ENCODE data around the gene TSPAN17.

The TSPAN17 gene

DNA sequence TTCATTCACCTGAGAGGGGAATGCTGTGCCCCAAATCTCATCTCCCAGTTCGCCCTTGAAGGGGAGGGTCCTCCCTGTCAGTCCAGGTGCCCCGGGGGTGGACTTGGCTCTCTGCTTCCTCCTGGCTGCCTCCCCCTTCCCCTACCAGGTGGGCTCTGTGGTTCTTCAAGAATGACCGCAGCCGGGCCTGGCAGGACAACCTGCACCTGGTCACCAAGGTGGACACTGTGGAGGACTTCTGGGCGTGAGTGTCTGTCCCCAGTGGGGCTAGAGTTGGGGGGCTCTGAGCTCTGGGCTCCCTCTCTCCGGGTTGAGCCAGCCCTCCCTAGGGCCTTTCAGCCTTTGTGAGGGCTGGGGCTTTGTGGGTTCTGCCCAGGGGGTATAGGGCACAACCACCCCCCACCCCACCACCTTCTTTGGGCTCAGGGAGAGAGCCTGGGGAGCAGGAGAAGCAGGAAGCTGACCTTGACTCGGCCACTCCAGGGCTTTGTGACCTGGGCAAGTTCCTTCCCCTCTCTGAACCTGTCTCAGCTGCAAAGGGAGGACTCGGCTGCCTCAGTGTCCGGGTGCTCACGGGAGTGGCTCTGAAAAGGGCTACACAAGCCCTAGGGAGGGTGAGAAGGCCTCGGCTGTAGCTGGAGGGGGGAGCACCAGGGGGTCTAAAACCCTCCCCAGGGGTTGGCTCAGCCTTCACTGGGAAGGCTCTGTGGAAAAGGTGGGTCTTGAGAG is 3.6 kb upstream of the TSPAN17 start:
- DNase-seq, result no peak

DNA sequence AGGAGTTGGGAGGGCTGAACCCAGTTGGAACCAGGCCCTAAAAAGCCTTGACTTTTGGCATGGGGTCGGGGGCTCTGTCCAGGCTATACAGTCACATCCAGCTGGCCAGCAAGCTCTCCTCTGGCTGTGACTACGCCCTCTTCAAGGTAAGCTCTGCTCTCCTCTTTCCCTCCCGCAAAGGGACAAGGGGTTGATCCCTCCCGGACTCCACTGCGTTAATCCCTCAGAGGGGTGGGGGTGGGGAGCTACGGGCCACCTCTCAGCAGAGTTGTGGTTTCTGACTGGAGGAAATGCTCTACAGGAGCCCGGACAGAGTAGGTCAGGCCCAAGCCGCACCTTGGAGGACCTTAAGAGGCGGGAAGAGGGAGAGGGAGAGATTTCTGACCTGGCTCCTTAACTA is 3.0 kb upstream of the TSPAN17 start:
- no peak for DNase-seq

DNA sequence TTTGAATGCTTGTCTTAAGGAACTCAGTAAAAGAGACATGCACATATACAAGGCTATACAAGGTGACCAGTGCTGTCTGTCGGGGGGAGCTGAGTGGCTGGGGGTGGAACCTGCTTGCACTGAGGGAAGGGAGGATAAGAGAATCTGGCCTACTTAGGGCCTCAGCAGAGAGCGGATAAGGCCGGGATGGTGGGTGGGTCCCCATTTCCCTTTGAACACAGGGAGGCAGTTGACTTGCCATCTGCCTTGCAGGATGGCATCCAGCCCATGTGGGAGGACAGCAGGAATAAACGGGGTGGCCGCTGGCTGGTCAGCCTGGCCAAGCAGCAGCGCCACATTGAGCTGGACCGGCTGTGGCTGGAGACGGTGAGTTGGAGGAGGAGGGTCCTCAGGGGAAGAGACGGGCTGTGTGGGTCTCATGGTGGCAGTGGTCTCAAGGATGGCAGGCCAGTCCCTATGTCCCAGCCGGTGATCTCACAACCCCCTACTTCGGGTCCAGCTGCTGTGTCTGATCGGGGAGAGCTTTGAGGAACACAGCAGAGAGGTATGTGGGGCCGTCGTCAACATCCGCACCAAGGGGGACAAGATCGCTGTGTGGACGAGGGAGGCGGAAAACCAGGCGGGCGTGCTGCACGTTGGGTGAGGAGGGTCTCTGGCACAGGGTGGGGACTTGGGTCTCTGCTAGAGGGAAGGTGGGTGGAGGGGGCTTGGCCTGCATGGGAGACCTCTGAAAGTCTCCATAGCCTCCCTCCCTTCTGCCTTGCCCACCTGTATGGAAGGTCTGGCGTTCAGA is 2.2 kb upstream of the TSPAN17 start:
- no peak for DNase-seq

DNA sequence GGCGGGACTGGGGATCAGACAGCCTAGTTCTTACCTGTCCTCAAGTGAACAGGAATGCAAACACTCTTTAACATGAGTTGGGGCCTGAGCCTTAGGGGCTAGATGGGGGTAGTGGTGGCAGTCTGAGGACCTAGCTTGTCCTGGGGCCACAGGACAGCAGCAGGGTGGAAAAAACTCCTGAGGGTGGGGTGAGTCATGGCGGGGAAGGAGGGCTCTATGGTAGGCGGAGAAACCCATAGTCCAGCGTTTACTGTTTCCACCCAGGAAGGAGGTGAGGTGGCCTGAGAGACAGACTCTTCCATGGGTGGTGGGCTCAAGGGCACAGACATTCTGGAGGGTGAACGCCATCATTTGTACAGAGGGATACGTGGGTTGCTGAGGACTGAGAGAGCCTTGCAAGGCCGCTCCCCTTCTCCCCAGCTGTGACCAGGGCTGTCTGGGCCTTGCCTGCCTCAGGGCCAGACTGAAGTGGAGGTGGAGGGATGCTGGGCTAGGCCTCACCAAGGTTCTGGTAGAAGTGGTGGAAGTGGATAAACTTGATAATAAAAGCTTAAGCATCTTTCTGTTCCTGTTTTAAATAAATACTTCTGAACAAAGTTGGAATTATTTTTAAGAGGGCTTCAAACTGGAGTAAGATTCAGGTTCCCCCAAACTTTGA is 1.1 kb upstream of the TSPAN17 start:
- DNase-seq, result no peak

DNA sequence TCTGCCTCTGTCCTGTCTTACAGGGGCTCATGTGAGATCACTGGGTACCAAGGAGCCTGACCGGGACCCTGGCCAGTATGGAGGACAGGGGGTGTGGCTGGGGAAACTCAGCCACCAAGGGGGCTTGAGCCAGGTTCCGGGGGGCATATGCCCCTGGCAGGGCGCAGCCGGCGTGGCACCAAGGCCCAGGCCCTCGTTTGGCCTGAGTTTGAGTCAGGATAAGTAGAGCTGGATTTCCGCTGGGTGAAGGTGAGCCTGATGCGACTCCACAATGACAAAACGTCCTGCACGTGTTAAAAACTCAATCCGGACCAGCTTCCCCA is 616 bp upstream of the TSPAN17 start:
- no peak for DNase-seq

DNA sequence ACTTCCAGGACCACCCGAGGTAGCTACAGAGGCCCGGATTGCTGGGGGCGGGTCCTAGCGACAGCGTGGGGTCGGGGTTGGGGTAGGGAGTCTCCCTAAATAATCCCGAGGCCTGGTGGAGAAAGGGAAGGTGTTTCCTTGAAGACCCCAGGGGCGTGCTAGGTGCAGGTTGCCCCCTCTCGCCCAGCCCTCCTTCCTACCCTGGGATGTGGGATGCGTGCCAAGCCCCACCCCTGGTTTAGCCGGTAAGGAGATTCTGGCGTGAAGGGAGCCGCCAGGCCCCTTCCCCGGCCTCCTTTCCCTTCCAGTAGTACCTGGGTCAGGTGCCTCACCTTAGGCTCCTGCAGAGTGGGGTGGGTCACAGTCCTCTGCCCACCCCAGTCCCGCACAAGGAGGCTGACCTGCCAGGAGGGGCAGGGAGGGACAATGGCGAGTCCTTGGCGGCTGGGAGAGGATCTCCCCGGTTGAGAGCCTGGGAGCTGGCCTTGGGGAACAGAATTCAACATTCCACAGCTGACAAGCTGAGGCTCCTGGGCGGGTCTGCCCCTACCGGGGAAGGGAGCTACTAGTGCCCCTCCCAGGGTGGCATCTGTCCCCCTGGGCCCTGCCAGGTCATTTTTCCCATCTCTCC is 674 bp downstream of the TSPAN17 start:
- peak; percentile 68 for DNase-seq

GRCh38 chr5:176648474-176649194 is 1.4 kb downstream of the TSPAN17 start:
- DNase-seq, result no peak

- DNase-seq, result no peak
Observed at GRCh38 chr5:176650354-176650884, 3.1 kb downstream of the TSPAN17 start.

GRCh38 chr5:176651472-176651980 is 4.2 kb downstream of the TSPAN17 start:
- DNase-seq, result no peak

DNA sequence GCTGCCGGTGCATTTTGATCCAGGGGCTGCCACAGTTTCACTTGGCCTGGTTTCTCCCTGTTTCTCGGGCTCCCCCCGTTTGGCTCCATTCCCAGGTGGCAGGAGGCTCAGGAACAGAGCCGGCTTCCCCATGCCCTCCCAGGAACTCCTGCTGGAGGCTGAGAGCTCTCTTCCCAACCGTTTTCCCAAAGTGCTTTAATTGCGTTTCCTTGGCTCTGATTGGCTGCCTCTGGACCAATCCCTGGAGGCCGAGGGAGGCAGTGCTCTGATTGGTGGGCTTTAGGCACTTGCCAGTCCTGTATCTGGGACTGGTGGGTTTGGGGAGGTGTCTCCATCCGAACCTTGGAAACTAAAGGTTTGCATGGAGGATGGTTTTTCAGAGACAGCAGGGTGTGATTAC is 4.9 kb downstream of the TSPAN17 start:
- DNase-seq, result no peak

GRCh38 chr5:176653401-176654385 is 6.4 kb downstream of the TSPAN17 start:
- no peak for DNase-seq

GRCh38 chr5:176654856-176655255 is 7.6 kb downstream of the TSPAN17 start:
- no peak for DNase-seq

GRCh38 chr5:176656467-176656990 is 9.2 kb downstream of the TSPAN17 start:
- DNase-seq, result no peak

DNA sequence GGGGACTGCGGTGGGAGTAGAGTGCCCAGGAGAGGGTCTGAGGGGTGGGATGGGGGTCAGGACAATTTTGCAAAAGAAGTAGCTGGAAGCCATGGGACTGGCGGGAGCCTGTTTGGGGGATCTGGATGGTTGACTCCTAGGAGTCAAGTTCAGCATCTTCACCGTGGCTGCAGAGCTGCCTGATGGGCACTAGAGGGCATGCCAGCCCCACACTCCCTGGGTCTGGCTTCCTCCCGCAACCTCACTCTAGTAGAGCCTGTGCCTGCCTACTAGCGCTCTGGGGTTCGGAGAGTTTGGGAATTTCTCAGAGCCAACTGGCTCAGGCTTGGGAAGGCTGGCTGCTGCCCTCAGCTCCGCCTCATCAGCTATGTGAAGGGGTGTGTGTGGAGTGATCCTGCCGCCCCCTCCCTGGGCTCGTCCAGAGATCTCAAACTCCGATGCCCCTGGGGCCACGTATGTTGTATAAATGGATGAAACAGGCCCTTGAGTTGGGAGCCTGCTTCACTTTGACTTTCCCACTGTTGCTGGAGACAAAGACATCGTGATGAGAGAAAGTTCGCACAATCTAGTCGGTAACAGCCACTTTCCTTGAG is 10.8 kb downstream of the TSPAN17 start:
- DNase-seq, result peak; percentile 84

- no peak for DNase-seq
Observed at GRCh38 chr5:176658817-176659511, 11.7 kb downstream of the TSPAN17 start.

- DNase-seq, result no peak
Observed at GRCh38 chr5:176659512-176659839, 12.2 kb downstream of the TSPAN17 start.

DNA sequence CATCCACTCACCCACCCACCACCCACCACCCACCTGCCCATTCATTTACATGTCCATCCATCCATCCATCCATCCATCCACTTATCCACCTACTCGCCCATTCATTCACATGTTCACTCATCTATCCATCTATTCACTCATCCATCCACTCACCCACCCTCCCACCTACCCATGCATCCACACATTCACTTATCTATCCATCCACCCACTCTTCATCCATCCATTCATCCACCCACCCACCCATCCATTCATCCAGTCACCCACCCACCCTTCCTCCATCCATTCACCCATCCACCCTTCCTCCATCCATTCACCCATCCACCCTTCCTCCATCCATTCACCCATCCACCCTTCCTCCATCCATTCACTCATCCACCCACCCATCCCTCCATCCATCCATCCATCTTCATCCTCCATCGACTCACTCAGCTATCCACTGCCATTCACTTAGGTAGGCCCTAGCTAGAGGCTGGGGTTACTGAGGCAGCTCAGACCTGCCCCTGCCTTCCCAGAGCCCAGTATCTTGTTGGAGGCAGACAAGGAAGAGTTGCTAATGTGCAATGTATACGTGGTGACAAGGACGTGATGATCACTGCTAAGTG is 12.7 kb downstream of the TSPAN17 start:
- no peak for DNase-seq

GRCh38 chr5:176660530-176660859 is 13.2 kb downstream of the TSPAN17 start:
- no peak for DNase-seq

DNA sequence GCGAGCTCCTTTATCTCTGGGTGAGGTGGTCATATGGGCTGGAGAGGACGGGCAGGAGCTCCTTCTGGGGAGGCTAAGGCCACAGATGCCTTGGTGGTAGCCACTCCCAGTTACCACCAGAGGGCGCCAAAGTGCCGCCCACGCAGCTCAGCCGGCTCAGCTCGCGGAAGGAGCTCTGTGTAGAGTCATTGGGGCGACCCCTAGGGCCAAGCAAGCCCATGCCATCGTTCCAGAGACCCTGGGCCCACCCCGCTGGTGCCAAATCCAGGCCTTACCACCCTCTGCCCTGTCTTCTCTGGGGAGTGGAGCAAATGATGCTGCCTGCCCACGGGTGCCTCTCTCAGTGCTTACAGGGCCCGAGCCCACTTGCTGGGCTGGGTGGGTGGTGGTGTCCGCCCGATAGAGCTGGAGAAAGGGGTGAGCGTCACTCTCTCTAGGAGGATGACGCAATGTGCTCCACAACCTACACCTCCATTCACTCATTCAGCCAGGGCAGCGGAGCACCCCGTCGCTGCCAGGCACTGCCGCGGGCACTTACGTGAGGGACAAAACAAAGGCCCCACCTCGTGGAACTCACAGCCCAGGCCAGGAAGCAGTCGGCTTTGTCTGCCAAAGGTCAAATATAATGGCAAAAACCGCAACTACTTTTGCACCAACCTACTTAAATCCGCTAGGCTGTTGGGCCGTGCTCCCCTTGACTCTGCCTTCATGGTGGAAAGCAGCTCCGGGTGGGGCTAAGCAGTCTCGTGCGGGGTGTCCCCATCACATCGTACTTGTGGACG is 13.8 kb downstream of the TSPAN17 start:
- DNase-seq, result peak; percentile 89

Data from islet precursor cell (in vitro differentiated cells).